GM21619 (cell line): Measurements from ENCODE around the gene DAGLB.

Experiments used
- ATAC-seq: cut with Tn5 transposase; IDR thresholded peaks from one replicate; pipeline ENCODE4 v1.9.1; 2021; ENCODE audit not compliant: unreplicated experiment

DAGLB gene, protein sequence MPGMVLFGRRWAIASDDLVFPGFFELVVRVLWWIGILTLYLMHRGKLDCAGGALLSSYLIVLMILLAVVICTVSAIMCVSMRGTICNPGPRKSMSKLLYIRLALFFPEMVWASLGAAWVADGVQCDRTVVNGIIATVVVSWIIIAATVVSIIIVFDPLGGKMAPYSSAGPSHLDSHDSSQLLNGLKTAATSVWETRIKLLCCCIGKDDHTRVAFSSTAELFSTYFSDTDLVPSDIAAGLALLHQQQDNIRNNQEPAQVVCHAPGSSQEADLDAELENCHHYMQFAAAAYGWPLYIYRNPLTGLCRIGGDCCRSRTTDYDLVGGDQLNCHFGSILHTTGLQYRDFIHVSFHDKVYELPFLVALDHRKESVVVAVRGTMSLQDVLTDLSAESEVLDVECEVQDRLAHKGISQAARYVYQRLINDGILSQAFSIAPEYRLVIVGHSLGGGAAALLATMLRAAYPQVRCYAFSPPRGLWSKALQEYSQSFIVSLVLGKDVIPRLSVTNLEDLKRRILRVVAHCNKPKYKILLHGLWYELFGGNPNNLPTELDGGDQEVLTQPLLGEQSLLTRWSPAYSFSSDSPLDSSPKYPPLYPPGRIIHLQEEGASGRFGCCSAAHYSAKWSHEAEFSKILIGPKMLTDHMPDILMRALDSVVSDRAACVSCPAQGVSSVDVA

DNA sequence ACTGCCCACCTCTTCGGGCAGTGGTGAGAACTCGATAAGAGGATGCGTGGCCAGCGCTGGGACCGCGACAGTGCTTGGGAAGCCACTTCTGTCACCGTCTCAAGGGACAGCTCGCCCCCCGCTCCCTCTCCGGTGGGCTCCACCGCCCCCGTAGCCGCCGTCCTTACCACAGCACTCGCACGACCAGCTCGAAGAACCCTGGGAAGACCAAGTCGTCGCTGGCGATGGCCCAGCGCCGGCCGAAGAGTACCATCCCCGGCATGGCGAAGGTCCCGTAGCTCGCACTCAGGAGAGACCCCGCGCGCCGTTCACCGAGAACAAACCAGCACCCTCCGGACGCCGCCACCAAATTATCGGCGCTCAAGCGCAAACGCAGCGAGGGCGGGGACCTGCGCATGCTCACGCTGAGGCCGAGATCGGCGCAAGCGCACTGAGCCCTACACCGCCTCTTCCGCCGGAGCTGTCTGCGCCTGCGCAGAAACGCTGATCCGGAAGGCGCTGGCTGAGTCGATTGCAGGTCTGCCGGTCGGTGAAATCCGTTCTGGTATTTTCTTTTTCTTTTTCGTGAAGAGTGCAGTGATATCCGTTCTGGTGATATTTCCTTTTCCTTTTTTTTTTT, at the start of gene DAGLB:
Gene DAGLB (minus strand): TSS at position 374 of the 619 bp plus-strand sequence. CDS start 112 bp downstream, at position 262.
- peak; percentile 82 for ATAC-seq

DNA sequence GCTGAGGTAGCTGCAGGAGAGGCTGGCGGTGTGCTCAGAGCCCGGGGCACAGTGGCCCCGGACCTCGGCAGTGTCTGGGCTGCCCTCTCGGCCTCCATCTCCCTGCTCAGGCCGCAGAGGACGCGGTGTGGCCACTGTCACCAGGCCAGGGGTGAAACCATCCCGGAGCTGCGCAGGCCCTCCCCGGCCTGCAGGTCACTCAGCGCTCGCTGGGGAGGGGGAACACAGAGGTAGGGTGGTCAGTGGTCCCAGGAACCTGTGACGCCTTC, 49.8 kb upstream of the DAGLB start:
- no peak for ATAC-seq

DNA sequence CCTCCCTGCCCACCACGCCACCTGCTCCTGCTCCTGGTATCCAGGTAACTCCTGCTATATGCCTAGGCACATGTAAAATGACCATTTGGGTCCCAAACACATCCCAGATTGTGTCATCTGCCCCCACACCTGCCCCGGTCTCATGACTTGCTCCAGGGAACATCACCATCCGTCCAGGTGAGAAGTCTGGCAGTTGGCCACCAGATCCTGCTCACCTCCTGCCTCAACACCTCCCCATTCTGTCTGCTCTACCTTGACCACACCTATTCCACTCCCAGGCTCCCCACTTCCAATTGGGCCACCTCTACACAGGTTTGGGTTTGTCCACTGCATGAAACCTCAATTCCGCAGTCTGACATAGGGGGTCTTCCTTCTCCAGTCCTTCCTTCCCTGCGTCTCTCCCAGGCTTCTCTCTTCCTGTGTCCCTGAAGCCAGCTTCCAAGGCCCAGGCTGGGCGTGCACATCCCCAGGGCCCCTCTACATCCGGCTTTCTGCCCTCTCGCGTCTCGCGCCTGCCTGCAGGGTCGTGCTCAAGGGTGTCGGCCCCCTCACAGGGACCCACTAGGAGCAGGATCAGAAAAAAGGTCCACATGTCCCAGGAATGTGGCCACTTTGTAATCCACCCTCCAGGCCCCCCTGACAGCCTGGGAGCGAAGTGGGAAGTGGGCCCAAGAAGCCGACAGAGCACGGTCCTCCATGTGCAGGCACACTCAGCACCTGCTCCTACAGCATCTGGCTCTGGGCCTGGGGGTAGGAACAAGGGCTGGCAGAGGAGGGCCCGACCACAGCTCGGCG, 49.3 kb upstream of the DAGLB start:
- ATAC-seq: no peak

DNA sequence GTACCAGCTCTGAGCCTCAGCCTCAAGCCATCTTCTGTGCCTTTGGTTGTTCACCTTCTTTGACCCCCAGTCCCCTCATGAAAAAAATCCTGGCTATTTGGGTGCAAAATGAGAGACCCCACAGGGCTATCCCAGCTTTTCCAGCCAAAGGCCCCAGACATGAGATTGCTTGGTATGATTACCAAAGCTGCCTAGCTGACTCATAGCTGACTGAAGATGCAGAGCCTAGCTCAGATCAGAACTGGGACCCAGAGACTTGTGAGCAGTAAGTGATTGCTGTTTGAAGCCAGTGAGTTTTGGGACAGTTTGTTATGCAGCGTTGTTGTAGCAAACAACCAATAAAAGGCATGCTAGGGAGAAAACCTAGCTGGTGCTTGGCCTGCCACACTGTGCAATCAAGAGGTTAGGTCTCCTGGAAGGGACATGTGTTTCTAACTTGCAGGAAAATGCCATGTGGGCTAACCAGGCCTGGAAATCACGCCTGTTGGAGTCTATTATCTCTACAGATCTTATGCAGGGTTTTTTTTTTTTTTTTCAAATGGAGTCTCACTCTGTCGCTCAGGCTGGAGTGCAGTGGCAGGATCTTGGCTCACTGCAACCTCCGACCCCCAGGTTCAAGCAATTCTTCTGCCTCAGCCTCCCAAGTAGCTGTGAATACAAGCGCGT, 48.0 kb upstream of the DAGLB start:
- no peak for ATAC-seq

DNA sequence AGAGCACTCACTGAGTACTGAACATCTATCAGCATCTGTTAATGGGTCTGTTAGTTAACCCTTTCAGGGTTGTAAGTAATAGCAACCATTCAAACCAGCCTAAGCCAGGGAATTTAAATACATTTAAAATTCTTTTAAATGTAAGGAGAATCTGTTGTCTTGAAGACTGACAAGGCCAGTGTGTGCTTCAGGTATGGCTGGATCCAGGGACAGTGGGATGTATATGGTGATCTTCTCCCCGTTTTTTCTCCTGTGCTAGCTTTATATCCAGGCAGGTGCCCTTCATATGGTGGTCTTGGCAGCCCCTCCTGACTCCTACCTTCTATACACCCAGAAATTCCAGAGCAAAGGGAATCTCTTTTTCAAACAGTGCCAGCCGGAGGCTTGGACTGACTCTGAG, 46.6 kb upstream of the DAGLB start:
- no peak for ATAC-seq

DNA sequence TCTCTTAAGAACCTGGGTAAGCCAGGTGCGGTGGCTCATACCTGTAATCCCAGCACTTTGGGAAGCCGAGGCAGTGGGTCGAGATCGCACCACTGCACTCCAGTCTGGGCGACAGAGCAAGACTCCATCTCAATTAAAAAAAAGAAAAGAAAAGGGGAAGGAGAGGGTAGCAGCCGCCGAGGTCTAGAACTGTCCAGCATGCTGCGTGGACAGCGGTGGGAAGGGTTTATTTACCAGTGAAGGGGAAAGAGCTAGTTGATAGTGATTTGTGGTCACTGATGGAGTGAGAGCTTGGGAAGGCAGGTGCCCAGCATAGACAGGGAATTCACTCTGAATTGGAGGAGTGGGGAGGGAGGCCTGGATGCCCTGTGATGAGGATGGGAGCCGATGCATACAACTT, 43.4 kb upstream of the DAGLB start:
- no peak for ATAC-seq

DNA sequence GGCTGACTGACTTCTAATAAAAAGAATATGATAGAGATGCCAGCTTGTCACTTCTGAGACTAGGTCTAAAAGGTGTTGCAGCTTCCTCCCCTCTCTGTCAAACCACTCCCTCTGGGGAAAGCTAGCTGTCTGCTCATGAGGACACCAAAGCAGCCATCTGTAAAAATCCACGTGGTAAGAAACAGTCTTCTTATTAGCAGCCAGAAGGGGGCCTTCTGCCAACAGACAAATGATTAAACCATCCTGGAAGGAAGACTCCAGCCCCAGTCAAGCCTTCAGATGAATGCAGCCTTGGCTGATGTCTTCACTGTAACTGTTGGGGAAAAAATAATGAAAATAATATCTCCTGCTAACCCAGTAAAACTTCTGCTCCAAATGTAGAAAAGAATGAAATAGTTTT, 41.9 kb upstream of the DAGLB start:
- no peak for ATAC-seq

DNA sequence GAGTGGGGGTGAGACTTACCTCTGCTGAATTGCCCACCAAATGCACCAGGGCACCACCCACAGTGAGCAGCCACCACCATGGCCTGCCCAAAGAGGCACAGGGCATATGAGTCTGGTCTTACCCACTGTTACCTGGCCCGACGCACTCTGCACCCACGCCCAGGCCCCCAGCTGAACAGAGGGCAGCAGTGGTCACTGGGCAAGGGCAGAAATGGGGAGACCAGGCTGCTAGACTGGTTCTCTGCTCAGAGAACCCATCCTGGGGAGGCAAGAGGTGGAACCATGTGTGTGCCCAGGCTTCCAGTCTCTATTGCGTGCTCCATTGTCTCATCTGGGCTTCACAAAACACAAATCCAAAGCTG, 39.4 kb upstream of the DAGLB start:
- no peak for ATAC-seq

DNA sequence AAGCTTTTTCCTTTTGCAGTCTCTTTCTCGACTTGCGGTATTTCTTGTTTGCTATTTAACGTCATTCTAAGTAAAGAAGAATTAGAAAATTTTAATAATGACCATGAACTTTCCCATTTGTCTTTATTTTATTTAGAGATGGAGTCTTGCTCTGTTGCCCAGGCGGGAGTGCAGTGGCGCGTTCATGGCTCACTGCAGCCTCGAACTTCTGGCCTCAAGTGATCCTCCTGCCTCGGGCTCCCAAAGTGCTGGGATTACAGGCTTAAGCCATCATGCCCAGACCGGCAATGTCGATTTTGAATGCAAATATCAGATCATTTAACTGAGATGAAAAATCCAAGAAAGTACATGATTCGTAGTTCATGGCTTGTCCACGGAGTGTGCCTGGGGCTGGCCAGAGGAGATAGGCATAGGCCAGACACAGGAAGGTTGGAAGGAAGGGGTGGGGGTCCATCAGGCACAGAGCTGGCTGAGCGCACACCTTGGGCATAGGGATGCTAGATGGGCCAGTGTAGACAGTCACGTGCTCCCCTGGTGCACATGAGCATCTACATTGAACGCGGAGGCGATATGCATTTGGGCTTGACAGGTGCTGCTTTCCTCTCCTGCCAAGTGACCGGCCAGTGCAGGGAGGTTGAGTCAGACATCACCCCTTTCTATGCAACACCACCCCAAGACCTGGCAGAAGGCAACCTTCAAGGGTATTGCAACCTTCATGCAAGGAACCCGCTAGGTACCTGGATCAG, 38.9 kb upstream of the DAGLB start:
- ATAC-seq: no peak

DNA sequence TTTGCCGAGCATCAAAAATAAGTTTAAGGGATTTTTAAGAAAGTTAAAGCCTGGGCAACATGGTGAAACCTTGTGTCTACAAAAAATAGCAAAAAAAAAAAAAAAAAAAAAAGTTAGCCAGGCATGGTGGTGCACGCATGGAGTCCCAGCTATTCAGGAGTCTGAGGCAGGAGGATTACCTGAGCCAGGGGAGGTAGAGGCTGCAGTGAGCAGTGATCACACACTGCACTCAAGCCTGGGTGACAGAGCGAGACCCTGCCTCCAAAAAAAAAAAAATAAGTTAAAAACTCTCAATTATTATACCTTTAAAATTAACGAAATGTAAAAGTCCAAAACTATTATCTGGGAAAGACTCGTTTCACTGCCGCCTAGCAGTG, 35.0 kb upstream of the DAGLB start:
- ATAC-seq: no peak

DNA sequence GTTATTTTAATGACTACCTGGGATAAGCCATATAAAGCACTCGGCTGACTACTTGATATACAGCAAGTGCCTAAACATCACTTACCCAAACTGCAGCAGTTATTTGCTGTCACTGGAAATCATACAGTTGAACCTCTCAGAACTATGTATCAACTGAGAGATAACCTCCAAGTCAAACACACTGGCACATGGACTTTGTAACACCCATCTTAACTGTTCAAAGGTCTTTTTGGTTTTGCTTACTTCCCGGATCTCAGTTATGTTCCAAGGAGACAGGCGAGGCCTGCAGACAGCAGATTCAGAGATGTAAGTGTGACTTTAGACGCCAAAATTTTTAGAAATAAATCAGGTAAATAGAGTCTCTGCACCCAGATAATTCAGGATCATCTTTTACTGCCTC, 34.6 kb upstream of the DAGLB start:
- no peak for ATAC-seq

DNA sequence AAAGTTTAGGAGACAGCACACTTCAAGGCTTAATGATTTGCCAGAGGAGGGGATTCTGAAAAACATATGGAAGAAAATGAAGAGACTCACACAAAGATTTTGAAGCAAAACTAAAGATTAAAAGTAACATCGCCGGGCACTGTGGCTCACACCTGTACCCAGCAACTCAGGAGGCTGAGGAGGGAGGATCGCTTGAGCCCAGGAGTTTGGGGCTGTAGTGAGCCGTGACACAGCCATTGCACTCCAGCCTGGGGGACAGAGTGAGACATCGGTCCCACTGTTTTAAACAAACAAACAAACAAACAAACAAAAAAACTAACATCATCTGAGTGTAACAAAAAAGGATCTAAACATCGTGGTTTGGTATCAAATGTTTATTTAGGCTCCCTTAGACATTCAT, 33.7 kb upstream of the DAGLB start:
- no peak for ATAC-seq

DNA sequence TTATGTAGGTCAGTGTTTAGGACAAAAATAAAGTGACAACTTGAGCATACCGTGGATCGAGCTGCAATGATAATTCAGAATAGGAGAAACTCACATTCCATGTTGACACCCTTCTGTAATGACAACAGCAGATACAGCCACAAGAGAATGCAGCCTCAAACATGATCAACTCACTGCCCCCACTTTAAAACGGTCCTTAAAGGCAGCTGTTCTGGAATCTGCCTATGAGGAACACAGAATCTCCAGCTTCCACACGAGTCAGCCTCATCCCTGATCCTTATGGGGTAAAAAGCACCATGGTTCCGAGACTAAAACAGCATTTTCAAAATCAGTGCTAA, 32.5 kb upstream of the DAGLB start:
- ATAC-seq: no peak

DNA sequence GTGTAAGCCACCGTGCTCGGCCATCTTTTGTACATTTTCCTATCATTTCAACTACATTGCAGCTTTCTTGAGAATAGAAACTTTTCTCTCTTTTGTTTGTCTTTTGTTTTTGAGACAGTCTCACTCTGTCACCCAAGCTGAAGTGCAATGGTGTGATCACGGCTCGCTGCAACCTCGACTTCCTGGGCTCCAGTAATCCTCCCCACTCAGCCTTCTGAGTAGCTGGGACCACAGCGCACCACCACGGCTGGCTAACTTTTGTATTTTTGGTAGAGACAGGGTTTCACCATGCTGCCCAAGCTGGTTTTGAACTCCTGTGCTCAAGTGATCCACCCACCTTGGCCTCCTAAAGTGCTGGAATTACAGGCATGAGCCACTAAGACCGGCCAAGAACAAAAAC, 31.3 kb upstream of the DAGLB start:
- ATAC-seq: no peak

DNA sequence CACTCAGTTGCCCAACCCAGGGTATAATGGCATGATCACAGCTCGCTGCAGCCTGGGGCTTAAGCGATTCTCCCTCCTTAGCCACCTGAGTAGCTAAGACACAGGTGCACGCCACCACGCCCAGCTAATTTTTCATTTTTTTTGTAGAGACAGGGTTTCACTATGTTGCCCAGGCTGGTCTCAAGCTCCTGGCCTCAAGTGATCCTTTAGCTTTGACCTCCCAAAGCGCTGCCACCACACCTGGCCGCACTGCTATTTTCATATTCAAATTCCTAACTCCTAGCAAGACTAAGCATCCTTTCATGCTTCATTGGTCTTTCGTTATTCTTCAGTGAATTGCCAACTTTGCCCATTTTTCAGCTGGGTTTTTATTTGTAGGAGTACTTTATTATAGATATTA, 30.4 kb upstream of the DAGLB start:
- no peak for ATAC-seq

DNA sequence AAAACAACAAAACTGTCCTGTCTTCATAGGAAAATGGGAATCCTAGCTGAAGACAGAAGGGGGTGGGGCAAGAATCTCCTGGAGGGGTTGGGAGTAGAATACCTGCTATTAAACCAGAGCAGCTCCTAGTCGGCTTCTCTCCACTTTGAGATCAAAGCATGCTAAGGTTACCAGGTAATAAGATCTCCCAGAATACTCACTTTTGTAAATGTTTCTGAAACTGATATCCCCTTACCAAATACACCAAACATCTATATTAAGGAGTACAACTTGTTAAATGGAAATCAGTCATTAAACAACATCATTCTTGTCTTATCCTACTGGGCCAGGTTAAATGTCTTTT, 29.5 kb upstream of the DAGLB start:
- no peak for ATAC-seq

DNA sequence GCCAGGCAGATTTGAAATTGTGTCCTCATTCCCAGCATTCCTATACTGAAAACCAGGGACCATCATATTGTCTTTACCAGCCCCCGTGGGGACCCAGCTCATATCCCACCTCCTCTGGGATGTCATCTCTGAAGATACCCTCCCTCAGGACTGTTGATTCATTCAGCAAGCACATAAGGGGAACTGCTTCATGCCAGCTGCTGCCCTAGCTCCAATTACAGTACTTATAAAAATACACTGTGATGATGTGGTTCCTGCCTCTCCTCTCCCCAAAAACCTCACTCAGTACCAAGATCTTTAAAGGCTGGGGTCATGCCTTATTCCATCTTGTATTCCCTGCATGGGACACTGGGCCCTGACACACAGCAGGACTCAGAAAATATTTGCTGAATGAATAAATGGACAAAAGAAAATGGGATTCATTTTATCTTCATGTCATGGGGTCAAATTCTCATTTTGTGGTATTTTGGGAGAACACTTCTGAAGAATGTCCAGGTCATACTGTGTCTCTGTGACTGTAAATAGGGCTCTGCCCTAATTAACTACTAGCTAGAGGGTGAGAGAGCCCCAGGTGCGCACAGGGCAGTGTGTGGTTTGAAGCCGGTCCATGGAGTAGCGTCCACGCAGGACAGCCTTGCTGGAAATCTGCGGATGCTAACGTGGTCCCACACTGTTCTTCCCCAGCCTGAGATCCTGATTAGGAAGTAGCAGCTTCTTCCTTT, 29.0 kb upstream of the DAGLB start:
- ATAC-seq: no peak

DNA sequence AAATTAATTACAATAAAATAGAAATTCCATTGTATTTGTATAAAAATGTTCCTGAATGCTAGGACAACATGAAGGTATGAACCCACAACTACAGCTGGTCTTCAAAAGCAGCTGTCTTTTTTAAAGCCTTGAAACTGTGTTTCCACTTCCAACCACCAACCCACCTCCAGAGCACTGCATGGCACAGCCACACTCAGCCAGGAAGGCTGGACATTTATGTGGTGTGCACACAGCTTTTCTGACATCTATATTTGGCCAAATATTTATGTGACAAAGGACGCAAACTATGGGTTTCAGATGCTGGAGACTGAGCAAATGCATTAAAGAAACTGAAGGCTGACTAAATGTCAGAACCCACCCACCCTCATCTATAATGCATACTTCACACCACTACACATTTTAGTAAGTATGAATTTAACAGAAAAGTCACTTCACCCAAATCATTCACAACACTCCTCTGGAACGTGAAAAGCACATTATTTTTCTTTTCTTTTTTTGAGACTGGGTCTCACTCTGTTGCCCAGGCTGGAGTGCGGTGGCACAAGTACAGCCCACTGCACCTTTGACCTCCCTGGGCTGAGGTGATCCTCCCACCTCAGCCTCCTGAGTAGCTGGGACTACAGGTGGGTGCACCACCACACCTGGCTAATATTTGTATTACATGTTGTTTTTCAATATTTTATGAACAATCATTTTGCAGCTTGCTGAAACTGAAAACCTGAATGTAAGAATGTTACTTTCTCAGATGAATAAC, 27.9 kb upstream of the DAGLB start:
- no peak for ATAC-seq

DNA sequence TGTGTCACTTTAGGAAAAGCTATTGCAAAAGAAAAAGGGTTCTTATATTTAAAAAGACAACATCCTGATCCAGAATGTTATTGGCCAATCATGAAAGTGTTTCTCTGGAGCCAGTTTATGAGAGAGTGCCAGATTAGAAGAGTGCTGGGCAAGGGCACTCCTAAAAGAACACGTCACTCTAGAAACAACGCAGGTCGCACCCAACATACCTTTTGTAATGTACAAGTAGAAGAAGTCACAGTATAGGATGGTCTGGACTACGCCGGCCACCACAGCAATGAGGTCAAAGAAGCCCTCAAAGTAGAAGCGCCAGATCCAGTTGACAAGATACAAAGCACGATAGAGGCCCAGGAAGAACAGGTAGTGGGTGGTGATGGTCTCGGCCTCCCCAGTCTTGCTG, 18.1 kb upstream of the DAGLB start:
- no peak for ATAC-seq
